Measurements from ENCODE around the gene PIK3C2G. TPM values are rescaled to one million over a fixed set of nuclear protein-coding genes. Genes with fewer than 3 reads are reported as not detected.

PIK3C2G gene
- total and polyA plus RNA-seq, 2 donors from 2014 or later, result 4.4 to 5.8 TPM

DNA sequence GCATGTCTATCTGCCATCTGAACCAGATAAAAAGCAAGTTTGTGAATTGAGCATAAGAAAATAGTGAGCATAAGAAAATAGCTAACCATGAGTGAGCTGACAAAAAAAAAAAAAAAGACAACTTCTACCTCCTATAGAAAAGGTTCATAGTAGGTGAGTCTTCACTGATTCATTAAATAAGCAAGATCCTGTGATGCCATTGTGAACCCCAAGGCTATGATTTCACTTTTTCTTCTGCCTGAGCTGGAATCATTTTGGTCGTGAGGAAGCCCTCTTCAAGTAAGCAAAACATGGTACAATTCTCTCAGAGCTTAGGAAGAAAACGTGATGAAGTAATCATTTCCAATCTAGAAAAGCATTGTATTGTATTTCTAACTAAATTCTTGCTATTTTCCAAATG lies 1.2 kb downstream of the PIK3C2G start:
- intact Hi-C loops (cut with DNase I), result no loop called here
- Histone ChIP-seq H3K27me3 (ENCODE audit: control insufficient read depth, insufficient read depth, low read length) (no peaks in the 10 kb centered on the region), H3K4me3 (ENCODE audit: low read length in 3 of 3) (peak overlapping the region in 2 of 3 donors; percentile 8 to 47), H3K9ac (ENCODE audit: low read length in 3 of 3) (peak overlapping the region in 1 of 3 donors; percentile 10), H3K9me3 (ENCODE audit: control insufficient read depth in 2 of 3, insufficient read depth in 1 of 3, low read length in 3 of 3) (no peaks in the 10 kb centered on the region), H3K4me1 (ENCODE audit: control insufficient read depth in 2 of 3, insufficient read depth in 2 of 3, low read depth in 1 of 3, low read length in 3 of 3) (no peaks in the 10 kb centered on the region), H3K36me3 (ENCODE audit: control insufficient read depth in 2 of 3, insufficient read depth in 3 of 3, low read length in 3 of 3) (no peaks in the 10 kb centered on the region), H3K27ac (ENCODE audit: low read depth in 2 of 2, low read length in 2 of 2) (peak overlapping the region in 1 of 2 donors; percentile 72)
- DNase-seq (no peak), FAIRE-seq (no peak)
- TF ChIP-seq, protein P1, sequence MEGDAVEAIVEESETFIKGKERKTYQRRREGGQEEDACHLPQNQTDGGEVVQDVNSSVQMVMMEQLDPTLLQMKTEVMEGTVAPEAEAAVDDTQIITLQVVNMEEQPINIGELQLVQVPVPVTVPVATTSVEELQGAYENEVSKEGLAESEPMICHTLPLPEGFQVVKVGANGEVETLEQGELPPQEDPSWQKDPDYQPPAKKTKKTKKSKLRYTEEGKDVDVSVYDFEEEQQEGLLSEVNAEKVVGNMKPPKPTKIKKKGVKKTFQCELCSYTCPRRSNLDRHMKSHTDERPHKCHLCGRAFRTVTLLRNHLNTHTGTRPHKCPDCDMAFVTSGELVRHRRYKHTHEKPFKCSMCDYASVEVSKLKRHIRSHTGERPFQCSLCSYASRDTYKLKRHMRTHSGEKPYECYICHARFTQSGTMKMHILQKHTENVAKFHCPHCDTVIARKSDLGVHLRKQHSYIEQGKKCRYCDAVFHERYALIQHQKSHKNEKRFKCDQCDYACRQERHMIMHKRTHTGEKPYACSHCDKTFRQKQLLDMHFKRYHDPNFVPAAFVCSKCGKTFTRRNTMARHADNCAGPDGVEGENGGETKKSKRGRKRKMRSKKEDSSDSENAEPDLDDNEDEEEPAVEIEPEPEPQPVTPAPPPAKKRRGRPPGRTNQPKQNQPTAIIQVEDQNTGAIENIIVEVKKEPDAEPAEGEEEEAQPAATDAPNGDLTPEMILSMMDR (IDR thresholded peaks at IDR 0.05; ENCODE audit: borderline replicate concordance, extremely low read depth, insufficient read depth), result no peak

DNA sequence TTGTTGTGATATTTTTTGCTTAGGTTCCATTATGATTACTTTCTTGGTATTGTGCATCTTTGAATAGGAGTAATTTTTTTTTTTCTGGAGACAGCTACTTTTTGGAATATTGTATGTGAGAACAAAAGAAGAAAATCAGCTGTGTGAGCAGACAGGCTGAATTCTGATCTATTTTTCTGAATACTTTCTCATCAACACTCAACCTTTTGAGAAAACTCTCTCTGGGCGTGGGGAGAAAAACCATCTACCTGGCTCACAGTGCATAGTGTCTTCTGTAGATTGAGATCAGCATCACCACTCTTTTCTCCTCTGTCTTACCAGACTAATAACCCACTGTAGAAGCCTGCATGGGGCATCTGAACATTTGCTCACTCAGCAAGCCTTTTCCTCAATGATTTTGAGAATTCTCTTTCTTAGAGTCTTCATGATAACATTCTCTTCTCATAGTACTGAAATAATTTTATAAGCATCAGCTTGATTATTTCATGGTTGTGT lies 3.3 kb downstream of the PIK3C2G start:
- H3K4me1 ChIP-seq (ENCODE audit: control insufficient read depth in 2 of 3, insufficient read depth in 2 of 3, low read depth in 1 of 3, low read length in 3 of 3), result no peaks in the 10 kb centered on the region
- no peaks in the 10 kb centered on the region for H3K9me3 ChIP-seq (ENCODE audit: control insufficient read depth in 2 of 3, insufficient read depth in 1 of 3, low read length in 3 of 3)
- intact Hi-C loops (cut with DNase I), result no loop called here
- no peak overlapping the region for H3K27ac ChIP-seq (ENCODE audit: low read depth in 2 of 2, low read length in 2 of 2)
- TF ChIP-seq, protein P1 (IDR thresholded peaks at IDR 0.05; ENCODE audit: borderline replicate concordance, extremely low read depth, insufficient read depth), result no peak
- DNase-seq (no peak), FAIRE-seq (no peak)
- H3K27me3 ChIP-seq (ENCODE audit: control insufficient read depth, insufficient read depth, low read length), result no peaks in the 10 kb centered on the region
- no peaks in the 10 kb centered on the region for H3K36me3 ChIP-seq (ENCODE audit: control insufficient read depth in 2 of 3, insufficient read depth in 3 of 3, low read length in 3 of 3)
- no peak overlapping the region for H3K9ac ChIP-seq (ENCODE audit: low read length in 3 of 3)
- peak overlapping the region in 2 of 3 donors; percentile 24 to 47 for H3K4me3 ChIP-seq (ENCODE audit: low read length in 3 of 3)

DNA sequence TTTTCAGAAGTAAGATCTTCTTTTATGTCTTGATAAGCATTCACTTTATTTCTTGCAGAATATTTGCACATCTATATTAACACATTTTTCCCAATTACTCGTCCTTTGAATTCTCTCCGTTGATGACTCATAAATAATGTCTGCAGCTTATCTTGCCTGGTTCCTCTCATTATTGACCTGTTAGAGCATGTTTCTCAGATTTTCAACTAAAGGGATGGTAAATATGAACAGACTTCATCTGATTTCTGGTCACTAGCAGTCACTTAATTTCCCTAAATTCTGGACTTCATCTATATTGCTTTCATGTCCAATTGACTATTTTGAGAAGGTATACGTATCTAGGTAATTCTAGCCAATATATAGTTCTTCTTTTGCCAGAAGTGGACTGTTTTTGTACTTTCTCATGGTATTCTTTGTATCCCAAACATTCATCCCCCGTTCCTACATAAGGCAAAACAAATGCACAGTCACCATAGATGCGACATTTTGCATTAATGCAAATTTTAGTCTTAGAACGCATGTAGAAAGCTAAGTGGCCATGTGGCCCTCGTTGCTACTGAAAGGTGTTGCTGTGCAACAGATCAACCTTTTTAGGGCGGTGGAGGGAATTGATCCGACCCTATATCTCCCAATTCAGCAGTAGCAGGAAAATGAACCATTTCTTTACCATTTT lies 6.2 kb downstream of the PIK3C2G start:
- no peaks in the 10 kb centered on the region for H3K4me1 ChIP-seq (ENCODE audit: control insufficient read depth in 2 of 3, insufficient read depth in 2 of 3, low read depth in 1 of 3, low read length in 3 of 3)
- no peaks in the 10 kb centered on the region for H3K27me3 ChIP-seq (ENCODE audit: control insufficient read depth, insufficient read depth, low read length)
- H3K4me3 ChIP-seq (ENCODE audit: low read length in 3 of 3), result no peak overlapping the region
- no peak overlapping the region for H3K9ac ChIP-seq (ENCODE audit: low read length in 3 of 3)
- intact Hi-C loops (cut with DNase I), result no loop called here
- H3K27ac ChIP-seq (ENCODE audit: low read depth in 2 of 2, low read length in 2 of 2), result no peak overlapping the region
- DNase-seq, result no peak
- no peaks in the 10 kb centered on the region for H3K36me3 ChIP-seq (ENCODE audit: control insufficient read depth in 2 of 3, insufficient read depth in 3 of 3, low read length in 3 of 3)
- H3K9me3 ChIP-seq (ENCODE audit: control insufficient read depth in 2 of 3, insufficient read depth in 1 of 3, low read length in 3 of 3), result no peaks in the 10 kb centered on the region
- TF ChIP-seq, protein P1 (IDR thresholded peaks at IDR 0.05; ENCODE audit: borderline replicate concordance, extremely low read depth, insufficient read depth), result no peak
- no peak for FAIRE-seq

Measured in kidney (tissue), 14 donors.